ENCODE measurements around the gene TRABD2B.

GRCh38 chr1:47935163-47935562 is 62.0 kb downstream of the TRABD2B start:
- TF ChIP-seq ZNF184 (tag by site-specific recombination; IDR thresholded peaks at IDR 0.05) = no peak
- TF ChIP-seq CTCF (tag by site-specific recombination; IDR thresholded peaks at IDR 0.05) = no peak
- no peak for TF ChIP-seq ZNF48 (tag by site-specific recombination; IDR thresholded peaks at IDR 0.05)
- TF ChIP-seq ZNF274 (IDR thresholded peaks at IDR 0.05; ENCODE audit: low read length) = no peak
- TF ChIP-seq ZNF274 (tag by site-specific recombination; IDR thresholded peaks at IDR 0.05; ENCODE audit: borderline replicate concordance) = no peak
- TF ChIP-seq ZNF362 (tag by site-specific recombination; IDR thresholded peaks at IDR 0.05) = no peak
- TF ChIP-seq PBX3 (CRISPR knock-in tag; IDR thresholded peaks at IDR 0.05) = no peak
